A549 (cell line): ENCODE results near the gene VSTM1. TPM values are rescaled to one million over a fixed set of nuclear protein-coding genes. Genes with fewer than 3 reads are reported as not detected.

Source experiments
- ATAC-seq, 2 experiments: fragments of 200-7000 bp in 1 of 2; fragments of >200 bp in 1 of 2; cut with Nextera tagmentation in 1 of 2; cut with Tn5 transposase in 1 of 2; 3 replicates each; pipeline versions ENCODE4 v1.8.0 to v1.9.1; 2018 to 2020; ENCODE audit warnings: mild to moderate bottlenecking in 1 of 2, moderate library complexity in 1 of 2
- CTCF ChIA-PET: fragments of 300-600 bp; sonication (Branson Sonifier 250); formaldehyde crosslinking; extraction: SDS; loops from one replicate; lab custom pipeline; 2021; ENCODE audit warnings: antibody characterized with exemption, inconsistent platforms; lab: Yijun Ruan, JAX
- POLR2A ChIA-PET: fragments of 350-600 bp; formaldehyde crosslinking; extraction: SDS; loops from one replicate; lab custom pipeline; 2021; ENCODE audit warnings: antibody characterized with exemption, inconsistent platforms; lab: Yijun Ruan, JAX
- DNase-seq, 2 experiments: peaks; one replicate each; pipeline versions ENCODE4 v3.0.0 to v3.0.0-alpha.2; 2011 to 2016; ENCODE audit warnings: low read depth in 1 of 2, low spot score in 1 of 2
- FAIRE-seq: peaks from 2 replicates; lab custom pipeline; 2011; peaks lifted over from hg19 to GRCh38; lab: Jason Lieb, UNC
- H3K27ac ChIP-seq, 2 experiments: fragments of >200 bp; sonication (Bioruptor Twin); formaldehyde crosslinking; 3 replicates each; pipeline ENCODE4 v1.5.1; 2016 to 2017
- H3K4me1 ChIP-seq: fragments of >200 bp; sonication (Bioruptor Twin); formaldehyde crosslinking; 3 replicates; pipeline ENCODE4 v1.6.1; 2016
- H3K4me2 ChIP-seq: fragments of >200 bp; sonication (Bioruptor Twin); formaldehyde crosslinking; 3 replicates; pipeline ENCODE4 v1.6.1; 2016
- H3K4me3 ChIP-seq: fragments of >200 bp; sonication (Bioruptor Twin); formaldehyde crosslinking; 3 replicates; pipeline ENCODE4 v1.5.1; 2016
- H3K9me3 ChIP-seq: fragments of >200 bp; sonication (Bioruptor Twin); formaldehyde crosslinking; 3 replicates; pipeline ENCODE4 v1.6.1; 2016
- BHLHE40 ChIP-seq: IDR thresholded peaks from 2 replicates; pipeline ENCODE4 v1.6.1; 2012; ENCODE audit warnings: low read depth, low read length, inconsistent platforms
- CBX2 ChIP-seq: fragments of 200-600 bp; sonication (generic); IDR thresholded peaks from 2 replicates; pipeline ENCODE4 v1.6.1; 2016; ENCODE audit warnings: low read depth, mild to moderate bottlenecking, borderline replicate concordance
- CHD4 ChIP-seq: fragments of 200-600 bp; sonication (generic); IDR thresholded peaks from 2 replicates; pipeline ENCODE4 v1.6.1; 2016; ENCODE audit warnings: antibody characterized with exemption, mild to moderate bottlenecking, borderline replicate concordance
- EHF ChIP-seq: fragments of 250-450 bp; sonication (Bioruptor Pico); IDR thresholded peaks from 2 replicates; pipeline ENCODE4 v1.5.0; 2020; ENCODE audit warnings: mild to moderate bottlenecking
- FOSB ChIP-seq: fragments of 250-450 bp; sonication (Bioruptor Pico); IDR thresholded peaks from 2 replicates; pipeline ENCODE4 v1.5.0; 2020; ENCODE audit warnings: mild to moderate bottlenecking, moderate library complexity
- FOXS1 ChIP-seq: fragments of 250-450 bp; sonication (Bioruptor Pico); IDR thresholded peaks from 2 replicates; pipeline ENCODE4 v1.5.0; 2020; ENCODE audit warnings: mild to moderate bottlenecking, moderate library complexity
- HDAC2 ChIP-seq: fragments of 200-600 bp; sonication (generic); IDR thresholded peaks from 2 replicates; pipeline ENCODE4 v1.6.1; 2016
- HOXA7 ChIP-seq: fragments of 250-450 bp; sonication (Bioruptor Pico); IDR thresholded peaks from 2 replicates; pipeline ENCODE4 v1.5.0; 2020; ENCODE audit warnings: mild to moderate bottlenecking, moderate library complexity
- HOXB5 ChIP-seq: fragments of 250-450 bp; sonication (Bioruptor Pico); IDR thresholded peaks from 2 replicates; pipeline ENCODE4 v1.5.0; 2020; ENCODE audit warnings: mild to moderate bottlenecking, moderate library complexity
- JUN ChIP-seq, 2 experiments: fragments of >200 bp; sonication (Bioruptor Twin); formaldehyde crosslinking; IDR thresholded peaks; 2 replicates in 1 of 2; 3 replicates in 1 of 2; pipeline ENCODE4 v1.6.1; 2016 to 2017
- RAD21 ChIP-seq, 2 experiments: fragments of >200 bp in 1 of 2; sonication (Bioruptor Twin) in 1 of 2; formaldehyde crosslinking in 1 of 2; IDR thresholded peaks in 1 of 2; conservative IDR thresholded peaks in 1 of 2; 2 replicates in 1 of 2; 3 replicates in 1 of 2; pipeline ENCODE4 v1.6.1; 2012 to 2018; ENCODE audit warnings: inconsistent platforms in 1 of 2
- RARB ChIP-seq: fragments of 250-450 bp; sonication (Bioruptor Pico); IDR thresholded peaks from 2 replicates; pipeline ENCODE4 v1.8.0; 2021; ENCODE audit warnings: mild to moderate bottlenecking, moderate library complexity
- RCOR1 ChIP-seq: fragments of 150-350 bp; IDR thresholded peaks from 2 replicates; pipeline ENCODE4 v1.6.1; 2014; ENCODE audit warnings: antibody characterized with exemption, low read length, low read depth
- RNF2 ChIP-seq: fragments of 200-600 bp; sonication (generic); IDR thresholded peaks from 2 replicates; pipeline ENCODE4 v1.6.1; 2016; ENCODE audit warnings: low read depth, mild to moderate bottlenecking, antibody characterized with exemption, moderate library complexity, borderline replicate concordance
- SMC3 ChIP-seq: fragments of >200 bp; sonication (Bioruptor Twin); formaldehyde crosslinking; IDR thresholded peaks from 3 replicates; pipeline ENCODE4 v1.6.1; 2018; ENCODE audit warnings: inconsistent platforms
- ZNF302 ChIP-seq: fragments of 250-450 bp; sonication (Bioruptor Pico); IDR thresholded peaks from 2 replicates; pipeline ENCODE4 v1.9.0; 2021; ENCODE audit warnings: inconsistent platforms, mild to moderate bottlenecking, moderate library complexity
- WGBS: methylation state at CpG from one replicate; pipeline ENCODE4 v1.1.6; 2017; ENCODE audit errors: missing lambda C conversion rate; 5-methylcytosine and 5-hydroxymethylcytosine counted together
- polyA plus RNA-seq, 4 experiments: library from polyadenylated mRNA; depleted of rRNA in 3 of 4; stranded (reverse); fragments of >200 nt; fragmentation: RNase III in 1 of 4; extraction: RNeasy Plus Mini Kit Qiagen cat#74134 plus additional on column Dnase treatment in 1 of 4; gene quantifications; 2 replicates in 3 of 4; 3 replicates in 1 of 4; pipeline ENCODE4 v1.2.3, GENCODE V29; 2011 to 2017
- TF ChIP-seq, protein P1 (sequence below): IDR thresholded peaks from 2 replicates; pipeline ENCODE4 v1.6.1; 2012
- TF ChIP-seq, protein P2 (sequence below): fragments of >200 bp; sonication (Bioruptor Twin); formaldehyde crosslinking; IDR thresholded peaks from 3 replicates; pipeline ENCODE4 v1.5.1; 2016
- TF ChIP-seq, protein P3 (sequence below): fragments of 250-450 bp; sonication (Bioruptor Pico); IDR thresholded peaks from 2 replicates; pipeline ENCODE4 v1.5.0; 2021; ENCODE audit warnings: mild to moderate bottlenecking, moderate library complexity, borderline replicate concordance

VSTM1 gene
- polyA plus RNA-seq, 2 of the 4 experiments (the other 2 are of a cell fraction), result 0.25 to 0.50 TPM

DNA sequence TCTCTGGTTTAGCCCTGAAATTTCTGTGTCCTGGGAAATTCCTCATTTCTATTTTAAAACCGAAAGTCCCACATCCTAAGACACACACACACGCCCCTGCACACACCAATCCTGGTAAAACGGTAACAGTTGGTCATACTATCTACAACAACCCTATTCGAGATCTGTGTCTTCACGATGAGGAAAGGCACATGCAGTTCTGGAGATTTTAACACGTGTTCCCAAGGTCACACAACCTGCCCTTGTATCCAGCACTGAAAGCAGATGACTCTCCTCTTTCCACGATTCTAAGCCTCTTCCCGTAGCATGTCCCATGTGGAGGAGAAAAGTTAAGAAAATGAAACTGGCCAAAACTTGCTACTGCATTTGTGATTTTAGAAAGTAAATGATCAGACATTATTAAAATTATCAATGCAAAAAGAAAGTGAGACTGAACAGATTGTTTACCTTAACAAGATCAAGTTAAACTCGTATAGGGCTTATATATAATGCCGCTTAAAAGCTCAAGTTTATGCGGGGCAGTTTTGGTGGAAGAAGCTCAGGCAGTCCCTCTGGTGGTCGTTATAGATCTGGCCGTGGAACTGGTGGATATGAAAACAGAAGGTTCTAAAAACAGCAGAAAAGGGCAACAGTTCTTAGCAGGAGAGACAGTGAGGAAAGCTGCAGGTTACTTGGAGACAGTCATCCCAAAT lies 32.7 kb downstream of the VSTM1 start:
- WGBS, result 26% methylated on average over 13 of the region's 13 CpGs
- 0 out of 3 replicates have a peak overlapping the region, but pooled peaks have one; percentile 11 for H3K4me3 ChIP-seq
- FAIRE-seq (peak; percentile 54), DNase-seq (peak in 1 of 2 experiments; percentile 48), ATAC-seq (peak; percentile 60 to 69; a peak in 4 of 6 replicates)
- H3K4me1 ChIP-seq, result peaks cover 8% of the 10 kb centered on the region
- H3K4me2 ChIP-seq, result peak overlapping the region; percentile 58
- CTCF ChIA-PET, result interaction anchor here (0.5 to 5.0 kb wide), 37 partner anchors 8 to 639 kb away, joined by 3 to 69 read pairs (median 4); partner anchors contain the start of gene PRKCG
- peak overlapping the region in 1 of 2 experiments; percentile 9; a peak in 2 of 6 replicates for H3K27ac ChIP-seq
- TF ChIP-seq, protein P1, sequence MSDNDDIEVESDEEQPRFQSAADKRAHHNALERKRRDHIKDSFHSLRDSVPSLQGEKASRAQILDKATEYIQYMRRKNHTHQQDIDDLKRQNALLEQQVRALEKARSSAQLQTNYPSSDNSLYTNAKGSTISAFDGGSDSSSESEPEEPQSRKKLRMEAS, result 0 out of 2 replicates have a peak, but pooled peaks have one; percentile 30
- TF ChIP-seq RAD21 (conservative IDR thresholded peaks at IDR 0.05 in 1 of 2, IDR thresholded peaks at IDR 0.05 in 1 of 2) (peak; percentile 58 to 59), JUN (IDR thresholded peaks at IDR 0.05) (no peak), SMC3 (peak; percentile 69), FOXS1 (CRISPR knock-in tag) (no peak), BHLHE40 (no peak)
- TF ChIP-seq, protein P2, sequence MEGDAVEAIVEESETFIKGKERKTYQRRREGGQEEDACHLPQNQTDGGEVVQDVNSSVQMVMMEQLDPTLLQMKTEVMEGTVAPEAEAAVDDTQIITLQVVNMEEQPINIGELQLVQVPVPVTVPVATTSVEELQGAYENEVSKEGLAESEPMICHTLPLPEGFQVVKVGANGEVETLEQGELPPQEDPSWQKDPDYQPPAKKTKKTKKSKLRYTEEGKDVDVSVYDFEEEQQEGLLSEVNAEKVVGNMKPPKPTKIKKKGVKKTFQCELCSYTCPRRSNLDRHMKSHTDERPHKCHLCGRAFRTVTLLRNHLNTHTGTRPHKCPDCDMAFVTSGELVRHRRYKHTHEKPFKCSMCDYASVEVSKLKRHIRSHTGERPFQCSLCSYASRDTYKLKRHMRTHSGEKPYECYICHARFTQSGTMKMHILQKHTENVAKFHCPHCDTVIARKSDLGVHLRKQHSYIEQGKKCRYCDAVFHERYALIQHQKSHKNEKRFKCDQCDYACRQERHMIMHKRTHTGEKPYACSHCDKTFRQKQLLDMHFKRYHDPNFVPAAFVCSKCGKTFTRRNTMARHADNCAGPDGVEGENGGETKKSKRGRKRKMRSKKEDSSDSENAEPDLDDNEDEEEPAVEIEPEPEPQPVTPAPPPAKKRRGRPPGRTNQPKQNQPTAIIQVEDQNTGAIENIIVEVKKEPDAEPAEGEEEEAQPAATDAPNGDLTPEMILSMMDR, result peak; percentile 55; the same call in 2 of the 3 replicates
- no peaks in the 10 kb centered on the region for H3K9me3 ChIP-seq
- POLR2A ChIA-PET, result no interaction called here

DNA sequence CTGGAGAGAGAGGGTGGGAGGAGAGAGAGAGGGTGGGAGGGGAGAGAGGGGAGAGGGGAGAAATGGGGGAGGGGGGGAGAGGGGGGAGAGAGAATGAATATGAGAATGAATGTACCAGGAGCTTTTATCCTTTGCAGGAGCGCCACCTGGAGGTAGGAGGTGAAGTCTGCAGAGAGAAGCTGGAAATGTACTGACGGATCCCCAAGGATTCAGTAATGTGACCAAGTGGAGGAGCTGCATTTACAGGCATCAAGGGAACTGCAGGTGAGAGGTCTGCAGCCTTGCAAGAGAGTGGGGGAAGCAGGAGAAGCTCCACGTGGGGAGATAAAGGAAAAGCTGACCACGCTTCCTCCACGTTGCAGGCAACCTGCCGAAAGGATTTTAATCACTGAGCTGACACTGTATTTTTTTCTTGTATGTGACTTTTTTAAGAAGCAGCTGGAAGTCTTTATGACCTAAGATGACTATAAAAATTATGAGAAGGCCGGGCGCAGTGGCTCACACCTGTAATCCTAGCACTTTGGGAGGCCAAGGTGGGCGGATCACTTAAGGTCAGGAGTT lies 33.7 kb downstream of the VSTM1 start:
- POLR2A ChIA-PET, result interaction anchor here (0.5 to 1.1 kb wide), 4 partner anchors 9 to 239 kb away, joined by 3 to 7 read pairs (median 4); no protein-coding TSS in a partner anchor

More for the DNA sequence above, 33.7 kb downstream of the VSTM1 start:
- Histone ChIP-seq H3K4me2 (no peak overlapping the region), H3K4me1 (no peaks in the 10 kb centered on the region), H3K4me3 (no peak overlapping the region), H3K27ac (peak overlapping the region in 1 of 2 experiments; percentile 32; a peak in 2 of 6 replicates), H3K9me3 (no peaks in the 10 kb centered on the region)
- FAIRE-seq, result peak; percentile 63
- TF ChIP-seq HDAC2 (no peak), RNF2 (no peak), ZNF302 (CRISPR knock-in tag) (no peak), SMC3 (peak; percentile 89), FOSB (CRISPR knock-in tag) (no peak), HOXB5 (CRISPR knock-in tag) (no peak), CBX2 (no peak), EHF (CRISPR knock-in tag) (no peak), RAD21 (conservative IDR thresholded peaks at IDR 0.05 in 1 of 2, IDR thresholded peaks at IDR 0.05 in 1 of 2) (peak; percentile 90 to 92), CHD4 (no peak), RARB (CRISPR knock-in tag) (no peak), RCOR1 (no peak), HOXA7 (no peak)
- TF ChIP-seq, protein P2, result peak; percentile 91
- TF ChIP-seq, protein P3, sequence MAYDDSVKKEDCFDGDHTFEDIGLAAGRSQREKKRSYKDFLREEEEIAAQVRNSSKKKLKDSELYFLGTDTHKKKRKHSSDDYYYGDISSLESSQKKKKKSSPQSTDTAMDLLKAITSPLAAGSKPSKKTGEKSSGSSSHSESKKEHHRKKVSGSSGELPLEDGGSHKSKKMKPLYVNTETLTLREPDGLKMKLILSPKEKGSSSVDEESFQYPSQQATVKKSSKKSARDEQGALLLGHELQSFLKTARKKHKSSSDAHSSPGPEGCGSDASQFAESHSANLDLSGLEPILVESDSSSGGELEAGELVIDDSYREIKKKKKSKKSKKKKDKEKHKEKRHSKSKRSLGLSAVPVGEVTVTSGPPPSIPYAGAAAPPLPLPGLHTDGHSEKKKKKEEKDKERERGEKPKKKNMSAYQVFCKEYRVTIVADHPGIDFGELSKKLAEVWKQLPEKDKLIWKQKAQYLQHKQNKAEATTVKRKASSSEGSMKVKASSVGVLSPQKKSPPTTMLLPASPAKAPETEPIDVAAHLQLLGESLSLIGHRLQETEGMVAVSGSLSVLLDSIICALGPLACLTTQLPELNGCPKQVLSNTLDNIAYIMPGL (CRISPR knock-in tag), result no peak
- CTCF ChIA-PET, result interaction anchor here (0.6 to 8.2 kb wide), 56 partner anchors 8 to 239 kb away, joined by 3 to 148 read pairs (median 5); partner anchors contain the start of genes CACNG7, OSCAR and PRKCG
- DNase-seq, result peak; percentile 70 to 88
- peak; percentile 87 for ATAC-seq
- 31% methylated on average over 9 of the region's 9 CpGs for WGBS
